Dedifferentiated amniotic fluid mesenchymal stem cell (primary cell): ENCODE data around the gene TMEM161A.
"Not testable (repeated sequence)": the region's sequence is repeated elsewhere in the genome, so short reads cannot be mapped to it uniquely, and the experiment has no call there.

Source experiments
- DNase-seq: peaks from one replicate; pipeline ENCODE4 v3.0.0-alpha.2; 2016; ENCODE audit errors: extremely low spot score

Gene TMEM161A

DNA sequence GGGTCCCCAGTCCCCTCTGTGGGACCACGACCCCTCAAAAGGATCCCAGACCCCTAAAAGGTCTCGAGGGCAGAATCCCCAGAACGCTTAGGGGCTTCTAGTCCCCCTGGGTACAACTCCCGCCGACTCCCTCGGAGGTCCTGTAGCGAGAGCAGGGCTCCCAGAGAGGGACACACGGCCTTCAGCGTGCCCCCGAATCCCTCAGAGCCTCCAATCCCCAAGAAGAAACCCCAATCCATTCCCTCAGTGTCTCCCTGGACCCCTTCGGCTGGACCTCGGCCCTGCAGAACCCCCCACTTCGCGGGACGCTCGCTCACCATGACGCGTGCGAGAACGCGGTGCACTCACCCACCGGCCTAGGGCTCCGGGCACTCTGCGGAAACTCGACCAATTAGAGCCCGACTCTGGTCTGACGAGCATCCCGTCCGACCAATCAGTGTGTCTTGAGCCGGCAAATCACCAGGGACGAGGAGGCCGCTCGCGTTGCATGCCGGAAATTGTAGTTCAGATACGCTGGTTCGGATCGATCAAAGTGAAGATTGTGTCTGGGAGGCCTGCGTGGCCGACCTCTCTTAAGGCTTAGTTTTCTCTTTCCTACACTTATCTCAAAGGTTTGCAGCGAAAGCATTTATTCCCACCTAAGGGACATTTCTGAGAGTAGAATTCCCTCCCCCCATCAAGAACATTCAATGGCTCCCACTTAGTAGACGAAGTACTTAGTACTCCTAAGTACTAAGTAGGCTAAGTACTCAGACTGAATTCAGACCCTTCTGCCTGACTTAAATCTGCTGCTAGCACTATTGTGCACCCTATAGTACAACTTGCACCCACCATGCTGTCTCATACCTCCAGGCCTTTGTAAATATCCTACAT lies at the start of gene TMEM161A:
TSS of gene TMEM161A (minus strand) at position 370 of the 873 bp plus-strand sequence. CDS start at position 320, 50 bp downstream.
- peak; percentile 99 for DNase-seq

DNA sequence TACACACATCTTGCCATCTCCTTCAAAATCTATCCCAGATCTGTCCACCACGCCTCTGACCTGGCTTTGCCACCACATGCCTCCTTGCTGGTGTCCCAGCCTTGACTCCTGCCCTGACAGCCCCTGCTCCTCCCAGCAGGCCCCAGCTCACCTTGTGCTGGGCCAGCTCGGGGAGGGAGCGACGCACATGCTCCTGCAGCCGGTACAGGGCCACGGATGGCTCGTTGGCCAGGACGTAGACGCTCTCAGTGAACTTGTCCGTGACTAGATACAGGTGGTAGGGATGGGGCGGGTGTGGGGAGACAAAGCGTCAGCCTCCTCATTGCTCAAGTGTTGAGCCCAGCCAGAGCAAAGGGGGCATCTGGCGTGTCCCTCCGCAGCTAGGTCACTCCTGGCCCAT lies 48.5 kb upstream of the TMEM161A start:
- no peak for DNase-seq

DNA sequence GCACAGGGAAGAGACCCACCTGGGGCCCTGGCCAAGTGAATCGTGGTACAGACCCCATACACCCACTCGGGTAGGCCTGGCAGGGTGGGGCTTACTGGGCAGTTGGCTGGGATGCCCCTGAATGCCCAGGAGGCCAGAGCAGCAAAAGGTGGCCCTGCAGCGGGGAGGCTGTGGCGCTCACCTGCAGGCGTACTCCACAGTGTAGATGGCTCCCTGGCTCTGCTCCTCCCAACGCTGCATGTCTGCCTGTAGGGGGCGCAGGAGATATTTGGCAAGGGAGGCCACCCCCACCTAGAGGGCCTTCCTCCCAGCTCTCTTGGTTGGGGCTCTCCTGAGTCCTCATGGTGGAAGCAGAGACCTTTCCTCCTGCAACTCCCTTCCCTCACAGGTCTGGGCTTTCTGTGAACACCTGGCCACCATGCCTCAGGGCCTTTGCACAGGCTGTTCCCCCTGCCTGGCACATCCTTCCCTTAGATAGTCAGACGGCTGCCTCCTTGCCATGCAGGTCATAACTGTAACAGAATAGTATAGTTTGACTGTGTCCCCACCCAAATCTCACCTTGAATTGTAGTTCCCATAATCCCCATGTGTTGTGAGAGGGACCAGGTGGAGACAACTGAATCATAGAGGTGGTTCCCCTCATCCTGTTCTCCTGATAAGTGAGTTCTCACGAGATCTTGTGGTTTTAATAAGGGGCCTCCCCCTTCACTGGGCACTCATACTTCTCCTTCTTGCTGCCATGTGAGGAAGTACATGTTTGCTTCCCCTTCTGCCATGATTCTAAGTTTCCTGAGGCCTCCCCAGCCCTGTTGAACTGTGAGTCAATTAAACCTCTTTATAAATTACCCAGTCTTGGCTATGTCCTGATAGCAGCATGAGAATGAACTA lies 47.8 kb upstream of the TMEM161A start:
- DNase-seq = no peak

- no peak for DNase-seq
Observed at GRCh38 chr19:19181488-19181998, 43.3 kb upstream of the TMEM161A start.

GRCh38 chr19:19179548-19180441 lies 41.5 kb upstream of the TMEM161A start:
- no peak for DNase-seq

- no peak for DNase-seq
Observed at GRCh38 chr19:19176950-19177349, 38.7 kb upstream of the TMEM161A start.

DNA sequence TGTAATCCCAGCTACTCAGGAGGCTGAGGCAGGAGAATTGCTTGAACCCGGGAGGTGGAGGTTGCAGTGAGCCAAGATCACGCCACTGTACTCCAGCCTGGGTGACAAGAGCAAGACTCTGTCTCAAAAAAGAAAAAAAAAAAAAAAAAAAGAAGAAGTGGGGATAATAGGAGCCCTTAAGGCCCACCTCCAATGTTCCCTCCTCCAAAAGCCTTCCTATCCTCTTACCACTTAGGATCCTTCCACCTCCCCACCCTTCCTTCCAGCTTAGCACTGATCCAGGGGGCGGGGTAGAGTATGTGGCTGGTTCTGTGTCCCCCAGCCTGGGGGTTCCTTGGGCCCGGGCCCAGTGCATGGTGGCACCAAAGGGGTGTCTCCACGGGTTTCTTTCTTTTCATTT lies 35.0 kb upstream of the TMEM161A start:
- not testable (repeated sequence) for DNase-seq

- peak; percentile 61 for DNase-seq
Observed at GRCh38 chr19:19171821-19172532, 33.7 kb upstream of the TMEM161A start.

DNA sequence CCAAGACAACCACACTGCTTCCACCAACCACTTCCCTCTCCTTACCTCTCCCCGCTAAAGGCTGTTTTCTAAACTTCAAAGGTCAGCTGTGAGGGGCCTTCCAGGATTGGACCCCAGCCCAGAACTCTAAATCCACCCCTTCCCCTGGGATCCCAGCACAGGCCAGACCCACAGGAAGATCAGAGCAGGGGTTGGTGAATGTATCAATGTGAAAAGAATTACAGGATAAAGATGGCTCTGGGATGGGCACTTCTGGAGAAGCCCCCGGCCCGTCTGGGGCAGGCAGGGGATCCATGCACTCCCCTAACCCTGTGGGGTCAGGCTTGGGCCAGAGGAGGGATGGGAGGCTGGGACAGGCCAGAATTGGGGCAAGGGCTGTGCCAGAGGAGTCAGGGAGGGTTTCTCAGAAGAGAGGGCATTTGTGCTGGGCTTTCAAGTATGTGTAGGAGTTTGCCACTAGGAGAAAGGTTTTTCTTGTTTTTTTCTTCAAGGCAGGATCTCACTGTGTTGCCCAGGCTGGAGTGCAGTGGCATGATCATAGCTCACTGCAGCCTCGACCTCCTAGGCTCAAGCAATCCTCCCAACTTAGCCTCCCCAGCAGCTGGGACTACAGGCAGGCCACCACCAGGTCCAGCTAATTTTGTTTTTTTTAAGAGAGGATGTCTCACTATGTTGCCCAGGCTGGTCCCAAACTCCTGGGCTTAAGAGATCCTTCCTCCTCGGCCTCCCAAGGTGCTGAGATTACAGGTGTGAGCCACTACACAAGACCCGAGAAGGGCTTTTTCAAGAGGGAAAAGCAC lies 32.8 kb upstream of the TMEM161A start:
- DNase-seq = no peak

GRCh38 chr19:19170053-19170872 lies 32.0 kb upstream of the TMEM161A start, which contains the start of gene MEF2B:
Gene MEF2B (minus strand): TSS chr19:19170263. CDS start chr19:19150735, 19,528 bp downstream.
- peak; percentile 58 for DNase-seq

GRCh38 chr19:19169236-19170052 lies 31.2 kb upstream of the TMEM161A start:
- no peak for DNase-seq

DNA sequence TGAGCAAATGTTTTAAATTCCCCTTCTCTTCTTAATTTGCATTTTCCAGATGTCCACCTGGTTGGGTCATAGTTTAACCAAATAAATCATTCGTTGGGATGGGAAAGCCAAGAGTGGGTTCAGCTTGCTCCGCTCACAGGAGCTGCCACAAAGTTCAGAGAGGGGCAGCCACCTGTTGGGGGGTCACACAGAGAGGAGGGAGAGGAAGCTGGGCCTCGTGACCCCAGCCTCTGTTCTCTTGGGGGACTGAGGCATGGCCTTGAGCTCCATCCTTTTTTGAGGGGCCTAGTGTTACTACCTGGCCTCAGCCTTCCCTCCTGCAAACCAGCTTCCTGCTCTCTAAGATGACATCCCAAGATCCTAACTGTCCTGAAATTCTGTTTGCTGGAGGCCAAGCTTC lies 29.3 kb upstream of the TMEM161A start:
- DNase-seq = no peak

- DNase-seq = no peak
Observed at GRCh38 chr19:19165396-19165795, 27.1 kb upstream of the TMEM161A start.

DNA sequence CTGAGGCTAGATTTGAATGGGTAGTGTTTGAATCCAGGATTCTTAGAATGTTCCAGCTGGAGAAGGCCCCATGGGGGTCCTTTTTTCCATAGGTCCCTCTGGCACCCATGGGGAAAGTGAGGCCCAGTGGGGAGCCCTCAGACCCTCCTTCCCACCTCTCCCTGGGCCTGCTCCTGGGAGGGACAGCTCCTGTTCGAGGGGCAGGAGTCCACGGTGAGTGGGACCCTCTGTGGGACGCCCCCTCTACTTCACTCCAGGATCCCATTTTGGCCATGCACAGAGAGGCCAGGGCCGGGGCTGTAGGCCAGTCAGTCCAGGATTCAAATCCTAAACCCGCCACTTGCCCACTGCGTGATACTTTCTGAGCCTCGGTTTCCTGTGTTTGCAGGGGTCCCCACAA lies 24.2 kb upstream of the TMEM161A start:
- no peak for DNase-seq

DNA sequence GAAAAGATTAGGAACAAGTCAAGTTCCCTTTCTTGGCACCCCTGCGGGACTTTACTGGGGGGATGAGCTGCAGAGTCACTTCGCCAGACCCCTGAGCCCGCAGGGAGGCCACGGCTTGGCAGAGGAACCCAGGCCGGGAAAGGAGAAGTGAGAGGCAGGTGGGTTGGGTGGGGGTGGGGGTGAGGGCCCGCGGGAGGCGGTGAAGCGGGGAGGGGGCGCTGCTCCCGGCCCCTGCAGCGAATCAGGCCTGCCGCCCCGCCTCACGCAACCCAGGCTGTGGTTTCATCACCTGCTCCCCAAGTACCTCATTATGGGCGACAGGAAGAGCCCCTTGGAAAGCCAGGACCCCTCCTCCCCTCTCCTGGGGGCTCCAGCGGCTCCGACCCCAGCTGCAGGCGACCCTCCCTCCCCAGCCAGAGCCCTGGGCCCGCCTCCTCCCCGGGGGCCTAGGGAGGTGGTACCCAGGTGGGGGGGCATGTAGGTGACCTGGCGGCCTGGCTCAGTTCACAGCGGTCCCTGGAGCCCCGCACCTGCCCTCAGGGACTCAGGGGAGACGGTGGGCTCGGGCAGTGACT lies 22.3 kb upstream of the TMEM161A start:
- no peak for DNase-seq

GRCh38 chr19:19159534-19159933 lies 21.3 kb upstream of the TMEM161A start:
- no peak for DNase-seq

- DNase-seq = no peak
Observed at GRCh38 chr19:19157808-19158207, 19.5 kb upstream of the TMEM161A start.
